ENCODE results near the gene YWHAE. TPM values are rescaled to one million over a fixed set of nuclear protein-coding genes. Genes with fewer than 3 reads are reported as not detected.
A peak's percentile ranks its signal among the peaks of the same experiment; 100 is the strongest.

Gene YWHAE
- total RNA-seq, 2 donors from 2014 or later = 655 to 703 TPM

DNA sequence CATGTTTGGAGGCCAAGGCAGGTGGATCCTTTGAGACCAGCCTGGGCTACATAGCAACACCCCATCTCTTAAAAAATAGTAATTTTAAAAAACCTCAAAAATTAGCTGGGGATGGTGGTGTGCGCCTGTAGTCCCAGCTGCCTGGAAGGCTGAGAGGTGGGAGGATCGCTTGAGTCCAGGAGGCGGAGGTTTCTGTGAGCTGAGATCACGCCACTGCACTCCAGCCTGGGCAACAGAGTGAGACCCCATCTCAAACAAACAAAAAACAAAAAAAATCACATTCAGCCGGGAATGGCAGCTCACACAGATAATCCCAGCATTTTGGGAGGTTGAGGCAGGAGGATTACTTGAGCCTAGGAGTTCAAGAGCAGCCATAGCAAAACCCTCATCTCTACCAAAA lies 16.4 kb upstream of the YWHAE start:
- TF ChIP-seq, protein P1, sequence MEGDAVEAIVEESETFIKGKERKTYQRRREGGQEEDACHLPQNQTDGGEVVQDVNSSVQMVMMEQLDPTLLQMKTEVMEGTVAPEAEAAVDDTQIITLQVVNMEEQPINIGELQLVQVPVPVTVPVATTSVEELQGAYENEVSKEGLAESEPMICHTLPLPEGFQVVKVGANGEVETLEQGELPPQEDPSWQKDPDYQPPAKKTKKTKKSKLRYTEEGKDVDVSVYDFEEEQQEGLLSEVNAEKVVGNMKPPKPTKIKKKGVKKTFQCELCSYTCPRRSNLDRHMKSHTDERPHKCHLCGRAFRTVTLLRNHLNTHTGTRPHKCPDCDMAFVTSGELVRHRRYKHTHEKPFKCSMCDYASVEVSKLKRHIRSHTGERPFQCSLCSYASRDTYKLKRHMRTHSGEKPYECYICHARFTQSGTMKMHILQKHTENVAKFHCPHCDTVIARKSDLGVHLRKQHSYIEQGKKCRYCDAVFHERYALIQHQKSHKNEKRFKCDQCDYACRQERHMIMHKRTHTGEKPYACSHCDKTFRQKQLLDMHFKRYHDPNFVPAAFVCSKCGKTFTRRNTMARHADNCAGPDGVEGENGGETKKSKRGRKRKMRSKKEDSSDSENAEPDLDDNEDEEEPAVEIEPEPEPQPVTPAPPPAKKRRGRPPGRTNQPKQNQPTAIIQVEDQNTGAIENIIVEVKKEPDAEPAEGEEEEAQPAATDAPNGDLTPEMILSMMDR (IDR thresholded peaks at IDR 0.05) = no peak
- Histone ChIP-seq H3K27me3 (no peaks in the 10 kb centered on the region), H3K4me1 (peaks cover 0 to 23% of the 10 kb centered on the region in 2 donors), H3K4me3 (no peak overlapping the region), H3K36me3 (peaks cover 15% of the 10 kb centered on the region), H3K27ac (no peak overlapping the region), H3K9me3 (no peaks in the 10 kb centered on the region)
- no peak for DNase-seq (ENCODE audit: low spot score)

DNA sequence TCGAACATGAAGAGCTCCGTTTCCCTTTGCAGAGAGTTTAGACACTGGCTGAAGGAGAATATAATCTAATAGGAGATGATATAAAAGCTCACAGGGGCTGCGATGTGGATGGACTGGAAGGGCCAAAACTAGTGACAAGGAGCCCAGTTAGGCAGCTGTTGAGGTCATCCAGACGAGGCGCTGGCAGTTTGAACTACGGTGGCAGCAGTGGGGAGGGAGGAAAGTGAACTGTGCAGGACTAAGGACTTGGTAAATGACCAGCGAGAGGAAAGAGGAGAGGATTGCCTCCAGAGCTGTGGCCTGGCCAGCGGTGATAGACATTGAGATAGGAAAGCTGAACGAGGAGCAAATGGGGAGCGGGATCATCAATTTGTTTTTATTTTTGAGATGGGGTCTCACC lies 14.6 kb upstream of the YWHAE start:
- DNase-seq (ENCODE audit: low spot score) = no peak
- TF ChIP-seq, protein P1 (IDR thresholded peaks at IDR 0.05) = no peak
- Histone ChIP-seq H3K36me3 (peaks cover under 1% of the 10 kb centered on the region), H3K27me3 (no peaks in the 10 kb centered on the region), H3K9me3 (no peaks in the 10 kb centered on the region), H3K4me1 (peaks cover 0 to 23% of the 10 kb centered on the region in 2 donors), H3K4me3 (no peak overlapping the region), H3K27ac (peak overlapping the region; percentile 35 to 53)

DNA sequence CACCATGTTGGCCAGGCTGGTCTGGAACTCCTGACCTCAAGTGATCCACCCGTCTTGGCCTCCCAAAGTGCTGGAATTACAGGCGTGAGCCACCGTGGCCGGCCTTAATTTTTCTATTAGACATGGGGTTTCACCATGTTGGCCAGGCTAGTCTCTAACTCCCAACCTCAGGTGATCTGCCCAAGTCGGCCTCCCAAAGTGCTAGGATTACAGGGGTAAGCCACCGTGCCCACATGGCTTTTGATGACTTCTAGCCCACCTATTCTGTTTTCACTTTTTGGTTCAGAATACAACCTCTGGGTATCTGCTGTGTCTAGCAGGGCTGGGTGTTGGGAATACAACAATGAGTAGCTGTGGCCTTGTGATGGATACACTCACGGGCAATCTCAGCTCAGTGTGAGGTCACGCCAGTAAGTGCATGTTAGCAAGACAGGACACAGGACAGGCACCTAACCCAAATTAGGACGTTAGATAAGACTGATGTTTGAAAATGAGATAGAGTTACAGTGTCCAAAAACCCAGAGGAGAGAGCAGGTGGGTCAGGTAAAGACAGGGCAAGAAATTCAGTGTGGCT lies 14.1 kb upstream of the YWHAE start:
- Histone ChIP-seq H3K36me3 (no peaks in the 10 kb centered on the region), H3K27me3 (no peaks in the 10 kb centered on the region), H3K9me3 (no peaks in the 10 kb centered on the region), H3K4me1 (peaks cover 0 to 23% of the 10 kb centered on the region in 2 donors), H3K4me3 (no peak overlapping the region), H3K27ac (peak overlapping the region; percentile 35 to 53)
- no peak for DNase-seq (ENCODE audit: low spot score)
- TF ChIP-seq, protein P1 (IDR thresholded peaks at IDR 0.05) = no peak

DNA sequence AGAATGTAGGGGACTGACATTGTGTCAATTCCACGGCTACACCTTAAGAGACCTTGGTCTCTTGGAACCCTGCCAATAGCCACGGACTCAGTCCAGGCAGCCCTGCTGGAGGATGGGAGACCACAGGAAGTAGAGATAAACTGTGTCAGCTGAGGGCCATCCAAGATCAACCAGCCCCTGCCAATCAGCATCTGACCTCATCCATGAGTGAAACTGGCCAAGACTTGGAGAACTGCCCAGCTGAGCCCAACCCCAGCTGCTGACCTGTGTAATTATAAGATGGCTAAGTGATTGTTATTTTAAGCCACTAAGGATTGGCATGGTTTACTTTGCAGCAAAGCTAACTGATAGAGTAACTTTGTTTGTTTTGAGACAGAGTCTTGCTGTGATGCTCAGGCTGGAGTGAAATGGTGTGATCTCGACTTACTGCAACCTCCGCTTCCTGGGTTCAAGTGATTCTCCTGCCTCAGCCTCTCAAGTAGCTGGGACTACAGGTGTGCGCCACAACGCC lies 13.3 kb upstream of the YWHAE start:
- DNase-seq (ENCODE audit: low spot score) = peak; percentile 88
- no peaks in the 10 kb centered on the region for H3K36me3 ChIP-seq
- TF ChIP-seq, protein P1 (IDR thresholded peaks at IDR 0.05) = no peak
- no peaks in the 10 kb centered on the region for H3K27me3 ChIP-seq
- peaks cover 0 to 23% of the 10 kb centered on the region in 2 donors for H3K4me1 ChIP-seq
- no peak overlapping the region for H3K4me3 ChIP-seq
- H3K9me3 ChIP-seq = no peaks in the 10 kb centered on the region
- H3K27ac ChIP-seq = peak overlapping the region in 1 of 2 donors; percentile 53

DNA sequence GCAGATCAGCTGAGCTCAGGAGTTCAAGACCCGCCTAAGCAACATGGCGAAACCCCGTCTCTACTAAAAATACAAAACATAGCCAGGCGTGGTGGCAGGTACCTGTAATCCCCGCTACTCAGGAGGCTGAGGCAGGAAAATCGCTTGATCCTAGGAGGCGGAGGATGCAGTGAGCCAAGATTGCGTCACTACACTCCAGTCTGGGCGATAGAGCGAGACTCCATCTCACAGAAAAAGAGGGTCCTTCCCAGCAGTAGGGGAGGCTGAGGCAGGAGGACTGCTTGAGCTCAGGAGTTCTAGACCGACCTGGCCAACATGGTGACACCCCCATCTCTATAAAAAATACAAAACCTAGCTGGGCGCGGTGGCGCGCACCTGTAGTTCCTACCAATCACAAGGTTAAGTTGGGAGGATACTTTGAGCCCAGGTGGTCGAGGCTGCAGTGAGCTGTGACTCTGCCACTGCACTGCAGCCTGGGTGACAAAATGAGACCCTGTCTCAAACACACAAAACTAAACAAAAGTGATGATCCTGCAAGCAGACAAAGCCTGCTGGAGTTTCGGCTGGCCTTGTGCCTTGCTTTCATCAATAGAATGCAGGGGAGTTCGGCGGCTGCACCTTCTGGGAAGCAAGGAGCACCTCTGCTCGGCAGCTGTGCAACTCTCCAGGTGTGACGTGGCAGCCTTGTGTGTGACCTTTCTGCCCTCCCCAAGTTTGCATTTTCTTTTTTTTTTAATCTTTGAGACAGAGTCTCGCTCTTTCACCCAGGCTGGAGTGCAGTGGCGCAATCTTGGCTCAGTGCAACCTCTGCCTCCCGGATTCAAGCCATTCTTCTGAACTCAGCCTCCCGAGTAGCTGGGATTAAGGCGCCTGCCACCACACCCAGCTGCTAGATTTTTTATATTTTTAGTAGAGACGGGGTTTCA lies 12.4 kb upstream of the YWHAE start:
- no peak overlapping the region for H3K4me3 ChIP-seq
- no peaks in the 10 kb centered on the region for H3K27me3 ChIP-seq
- H3K4me1 ChIP-seq = peaks cover 0 to 23% of the 10 kb centered on the region in 2 donors
- no peaks in the 10 kb centered on the region for H3K9me3 ChIP-seq
- no peak for DNase-seq (ENCODE audit: low spot score)
- TF ChIP-seq, protein P1 (IDR thresholded peaks at IDR 0.05) = no peak
- peak overlapping the region in 1 of 2 donors; percentile 53 for H3K27ac ChIP-seq
- H3K36me3 ChIP-seq = no peaks in the 10 kb centered on the region

All from right atrium auricular region (tissue), 2 donors.